K562 (cell line): ENCODE results near the gene PSRC1. TPM values are rescaled to one million over a fixed set of nuclear protein-coding genes. Genes with fewer than 3 reads are reported as not detected.

Source experiments
- ATAC-seq: fragments of 200-7000 bp; cut with Tn5 transposase; 3 replicates; pipeline ENCODE4 v1.9.1; 2020; ENCODE audit warnings: moderate library complexity
- BruUV-seq: library from RNA; stranded (reverse); fragments of 400-500 nt; replicated peaks from 2 replicates; lab custom pipeline; 2021; lab: Mats Ljungman, UMichigan
- CTCF ChIA-PET: fragments of 300-600 bp; formaldehyde crosslinking; extraction: SDS; loops from one replicate; lab custom pipeline; 2021; ENCODE audit warnings: low intra/inter-chr PET ratio; lab: Yijun Ruan, JAX
- POLR2A ChIA-PET: fragments of 300-600, 350-650 bp; sonication (Branson Sonifier 250); formaldehyde crosslinking; extraction: SDS; loops from one replicate; lab custom pipeline; 2021; ENCODE audit warnings: antibody characterized with exemption, inconsistent platforms; lab: Yijun Ruan, JAX
- DNase-seq, 4 experiments: peaks; one replicate each; pipeline versions ENCODE4 v3.0.0 to v3.0.0-alpha.2; 2011 to 2018; ENCODE audit warnings: low spot score in 3 of 4, mixed read lengths in 3 of 4; ENCODE audit errors: extremely low read depth in 1 of 4
- FAIRE-seq: peaks from 2 replicates; lab custom pipeline; 2011; peaks lifted over from hg19 to GRCh38; lab: Jason Lieb, UNC
- H2AFZ ChIP-seq: 2 replicates; pipeline ENCODE4 v1.6.0; 2011; ENCODE audit warnings: low read depth, low read length, control low read depth, inconsistent platforms
- H3K27ac ChIP-seq: fragments of 200-600 bp; 3 replicates; pipeline ENCODE4 v1.8.0; 2011; ENCODE audit warnings: low read depth, mild to moderate bottlenecking, control low read depth, inconsistent platforms, low read length, moderate library complexity, mixed read lengths; ENCODE audit errors: extremely low read depth
- H3K27me3 ChIP-seq, 2 experiments: fragments of 300-600 bp in 1 of 2; 2 replicates in 1 of 2; 3 replicates in 1 of 2; pipeline versions ENCODE4 v1.6.0 to v1.8.0; 2011; ENCODE audit warnings: inconsistent platforms in 2 of 2, low read length in 2 of 2, mild to moderate bottlenecking in 1 of 2, mixed read lengths in 1 of 2, moderate library complexity in 1 of 2; ENCODE audit not compliant: control insufficient read depth in 2 of 2, insufficient read depth in 2 of 2
- H3K36me3 ChIP-seq: fragments of 300-600 bp; 3 replicates; pipeline ENCODE4 v1.8.0; 2011; ENCODE audit warnings: mild to moderate bottlenecking, low read length, inconsistent platforms; ENCODE audit not compliant: control insufficient read depth, insufficient read depth
- H3K4me1 ChIP-seq, 2 experiments: fragments of 200-600 bp in 1 of 2; replicated peaks in 1 of 2; 2 replicates in 1 of 2; 3 replicates in 1 of 2; pipeline versions ENCODE4 v1.5.1 to v1.8.0; 2011; ENCODE audit warnings: inconsistent platforms in 2 of 2, low read length in 2 of 2, mild to moderate bottlenecking in 1 of 2, mixed read lengths in 1 of 2, moderate library complexity in 1 of 2; ENCODE audit not compliant: control insufficient read depth in 2 of 2, insufficient read depth in 2 of 2
- H3K4me2 ChIP-seq: 2 replicates; pipeline ENCODE4 v1.6.1; 2011; ENCODE audit warnings: low read length, control low read depth, inconsistent platforms, mixed read lengths; ENCODE audit not compliant: insufficient read depth
- H3K4me3 ChIP-seq: fragments of 200-600 bp; sonication (generic), shearing (Covaris generic); 2 replicates; pipeline ENCODE4 v1.5.1; 2016; ENCODE audit warnings: control low read depth, inconsistent platforms
- H3K79me2 ChIP-seq: fragments of 200-600 bp; 3 replicates; pipeline ENCODE4 v1.8.0; 2011; ENCODE audit warnings: low read length, inconsistent platforms; ENCODE audit not compliant: control insufficient read depth, insufficient read depth
- H3K9ac ChIP-seq, 2 experiments: 2 replicates each; pipeline versions ENCODE4 v1.6.0 to v1.6.1; 2011; ENCODE audit warnings: low read depth in 2 of 2, low read length in 2 of 2, control low read depth in 1 of 2, inconsistent platforms in 1 of 2, mild to moderate bottlenecking in 1 of 2, mixed read lengths in 1 of 2; ENCODE audit not compliant: insufficient read depth in 1 of 2
- H3K9me1 ChIP-seq: one replicate; pipeline ENCODE4 v1.6.0; 2011; ENCODE audit warnings: inconsistent platforms, mild to moderate bottlenecking, low read length, moderate library complexity; ENCODE audit not compliant: control insufficient read depth, insufficient read depth
- H3K9me3 ChIP-seq: replicated peaks from 2 replicates; pipeline ENCODE4 v1.5.1; 2011; ENCODE audit warnings: low read depth, low read length, inconsistent platforms; ENCODE audit not compliant: control insufficient read depth, insufficient read depth
- H4K20me1 ChIP-seq: replicated peaks from 2 replicates; pipeline ENCODE4 v1.6.1; 2011; ENCODE audit warnings: low read length, inconsistent platforms, mixed read lengths; ENCODE audit not compliant: control insufficient read depth, insufficient read depth
- C11orf30 ChIP-seq: fragments of 450-650 bp; IDR thresholded peaks from 2 replicates; pipeline ENCODE4 v1.6.1; 2016; ENCODE audit warnings: low read depth, mild to moderate bottlenecking
- ESRRA ChIP-seq: fragments of 450-650 bp; IDR thresholded peaks from 2 replicates; pipeline ENCODE4 v1.6.1; 2014; ENCODE audit warnings: low read depth, mild to moderate bottlenecking, moderate library complexity, borderline replicate concordance
- HNRNPLL ChIP-seq: fragments of 200-400 bp; formaldehyde crosslinking; IDR thresholded peaks from 2 replicates; pipeline ENCODE4 v1.6.1; 2017; ENCODE audit warnings: low read length, low read depth, mild to moderate bottlenecking; ENCODE audit not compliant: poor library complexity, severe bottlenecking
- HNRNPUL1 ChIP-seq: fragments of 200-400 bp; formaldehyde crosslinking; IDR thresholded peaks from 2 replicates; pipeline ENCODE4 v1.6.1; 2017; ENCODE audit warnings: low read length
- IFI16 ChIP-seq: fragments of 250-450 bp; sonication (Bioruptor Pico); IDR thresholded peaks from 2 replicates; pipeline ENCODE4 v2.1.2; 2022; ENCODE audit warnings: mild to moderate bottlenecking, inconsistent platforms
- PHB2 ChIP-seq: fragments of 450-650 bp; IDR thresholded peaks from 2 replicates; pipeline ENCODE4 v1.6.1; 2017; ENCODE audit warnings: low read depth
- PTTG1 ChIP-seq: fragments of 450-650 bp; IDR thresholded peaks from 2 replicates; pipeline ENCODE4 v1.6.1; 2016; ENCODE audit warnings: low read depth, mild to moderate bottlenecking, missing genetic modification characterization, missing compliant biosample characterization
- SAFB ChIP-seq: fragments of 200-400 bp; formaldehyde crosslinking; IDR thresholded peaks from 2 replicates; pipeline ENCODE4 v1.6.1; 2017; ENCODE audit warnings: low read depth, low read length, borderline replicate concordance
- SREBF2 ChIP-seq: sonication (generic); formaldehyde crosslinking; IDR thresholded peaks from 2 replicates; pipeline ENCODE4 v1.4.0; 2020; ENCODE audit warnings: mild to moderate bottlenecking, missing genetic modification reagents
- ZBED1 ChIP-seq: IDR thresholded peaks from 2 replicates; pipeline ENCODE4 v1.6.1; 2014
- ZNF589 ChIP-seq: fragments of 200-800 bp; sonication (Bioruptor generic); IDR thresholded peaks from 2 replicates; pipeline ENCODE4 v1.6.1; 2016; ENCODE audit warnings: low read depth, missing genetic modification characterization, missing compliant biosample characterization
- ZNF766 ChIP-seq: fragments of 200-800 bp; sonication (Bioruptor generic); conservative IDR thresholded peaks from 2 replicates; pipeline ENCODE4 v1.6.1; 2016; ENCODE audit warnings: missing genetic modification characterization, missing compliant biosample characterization
- WGBS: fragments of 100-300 bp; shearing (Covaris generic); methylation state at CpG from one replicate; pipeline ENCODE4 v1.1.6; 2016; ENCODE audit warnings: low coverage, mixed read lengths; ENCODE audit not compliant: insufficient coverage; ENCODE audit errors: missing lambda C conversion rate; 5-methylcytosine and 5-hydroxymethylcytosine counted together
- in situ Hi-C: fragments of 300-500 bp; cut with MboI; formaldehyde crosslinking; loops from 4 replicates; pipeline ENCODE4 v1.15.0; 2018; ENCODE audit warnings: inconsistent platforms, mixed read lengths
- intact Hi-C: fragments of 100-400 bp; cut with micrococcal nuclease; formaldehyde crosslinking; loops from 2 replicates; pipeline ENCODE4 v1.14.2; 2022
- polyA plus RNA-seq, 8 experiments: library from polyadenylated mRNA; depleted of rRNA in 4 of 8; stranded (reverse) in 5 of 8; unstranded in 3 of 8; fragments of >200 nt; fragmentation: Nextera tagmentation in 2 of 8; fragmentation: Illumina TruSeq in 1 of 8; extraction: Ambion mirVana in 2 of 8; extraction: Trizol in 1 of 8; gene quantifications; 2 replicates each; pipeline versions ENCODE4 v1.2.1 to v1.2.3, GENCODE V29; 2011 to 2014; ENCODE audit warnings: inconsistent platforms in 1 of 8, missing spikeins in 1 of 8
- total RNA-seq, 7 experiments: library from RNA; depleted of rRNA in 6 of 7; stranded (reverse); fragments of >200 nt in 6 of 7; fragmentation: Illumina TruSeq in 2 of 7; extraction: Trizol in 2 of 7; gene quantifications; 2 replicates each; pipeline versions ENCODE4 v1.2.1 to v1.2.3, GENCODE V29; 2011 to 2021; ENCODE audit warnings: low replicate concordance in 1 of 7
- TF ChIP-seq, protein P1 (sequence below): fragments of 250-450 bp; sonication (Bioruptor Pico); IDR thresholded peaks from 2 replicates; pipeline ENCODE4 v1.8.0; 2021; ENCODE audit warnings: moderate library complexity, mild to moderate bottlenecking, inconsistent platforms
- TF ChIP-seq, protein P2 (sequence below): sonication (generic); formaldehyde crosslinking; IDR thresholded peaks from 2 replicates; pipeline ENCODE4 v1.8.0; 2022; ENCODE audit warnings: missing genetic modification reagents, mild to moderate bottlenecking, moderate library complexity, borderline replicate concordance
- TF ChIP-seq, protein P3 (sequence below), 2 experiments: IDR thresholded peaks; 2 replicates each; pipeline ENCODE4 v1.6.1; 2011; ENCODE audit warnings: borderline replicate concordance in 1 of 2, control low read depth in 1 of 2, low read depth in 1 of 2, low read length in 1 of 2, mild to moderate bottlenecking in 1 of 2, mixed read lengths in 1 of 2, moderate library complexity in 1 of 2; ENCODE audit not compliant: insufficient read depth in 1 of 2, insufficient read length in 1 of 2, poor library complexity in 1 of 2, severe bottlenecking in 1 of 2; ENCODE audit errors: extremely low read depth in 1 of 2

The PSRC1 gene
- total and polyA plus RNA-seq, 9 of the 15 experiments (the other 6 are each of a cell fraction or from before 2014, with no cell fraction given), result 6.5 to 65.2 (median 39.3) TPM

DNA sequence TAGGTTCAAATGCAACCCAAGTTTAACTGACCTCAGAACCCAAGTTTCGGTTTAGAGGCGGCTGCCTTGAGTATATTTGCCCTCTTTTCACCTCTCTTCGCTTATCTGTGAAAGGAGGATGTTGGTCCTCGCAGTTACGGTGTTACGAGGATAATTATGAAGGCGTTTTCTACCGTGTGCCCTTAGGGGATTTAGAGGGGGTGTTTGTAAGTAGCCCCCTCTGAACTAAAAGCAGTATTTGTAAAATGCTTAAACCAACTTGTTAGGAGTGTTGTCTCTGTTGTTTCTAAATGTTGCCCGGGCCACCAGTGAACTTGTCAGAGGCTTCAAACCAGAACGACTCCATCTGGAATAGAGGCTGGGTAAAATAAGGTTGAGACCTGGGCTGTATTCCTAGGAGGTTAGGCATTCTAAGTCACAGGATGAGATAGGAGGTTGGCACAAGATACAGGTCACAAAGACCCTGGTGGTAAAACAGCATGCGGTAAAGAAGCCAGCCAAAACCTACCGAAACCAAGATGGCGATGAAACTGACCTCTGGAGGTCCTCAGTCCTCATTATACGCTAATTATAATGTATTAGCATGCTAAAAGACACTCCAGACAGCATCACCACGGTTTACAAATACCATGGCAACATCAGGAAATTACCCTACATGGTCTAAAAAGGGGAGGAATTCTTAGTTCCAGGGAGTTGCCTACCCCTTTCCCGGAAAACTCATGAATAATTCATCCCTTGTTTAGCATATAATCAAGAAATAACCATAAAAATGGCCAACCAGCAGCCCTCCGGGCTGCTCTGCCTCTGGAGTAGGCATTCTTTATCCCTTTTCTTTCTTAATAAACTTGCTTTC, 1.0 kb upstream of the PSRC1 start (continued):
- TF ChIP-seq ZNF589 (CRISPR knock-in tag), result peak; percentile 70; the same call in 1 of the 2 replicates
- no peak for TF ChIP-seq HNRNPUL1

DNA sequence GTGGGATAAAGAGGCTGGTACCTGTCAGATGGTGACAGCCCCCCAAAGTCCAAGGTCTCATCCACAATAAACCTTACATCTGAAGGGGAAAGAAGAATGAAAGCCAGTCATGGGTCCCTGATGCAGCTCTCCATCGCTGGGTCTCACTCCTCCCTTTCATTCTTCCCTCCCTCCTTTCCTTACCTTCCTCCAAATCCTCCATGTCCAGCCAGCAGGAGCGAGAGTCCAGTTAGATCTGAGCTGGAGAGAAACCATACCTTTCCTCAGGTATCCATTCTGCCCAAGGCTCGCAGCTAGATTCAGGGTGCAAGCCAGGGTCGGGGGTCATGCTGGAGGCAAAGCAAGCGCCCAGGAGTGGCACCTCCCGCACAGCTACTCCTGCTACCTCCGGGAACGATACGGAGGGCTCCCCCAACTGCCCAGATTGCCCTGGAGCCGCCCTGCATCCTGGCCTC, 421 bp downstream of the PSRC1 start:
- no peak for FAIRE-seq
- peaks cover 36 to 42% of the 10 kb centered on the region in 2 experiments for H3K4me1 ChIP-seq
- POLR2A ChIA-PET, result interaction anchor here (0.6 to 1.9 kb wide), 19 partner anchors 11 to 250 kb away, joined by 3 to 16 read pairs (median 3); partner anchors contain the start of gene SORT1
- peak overlapping the region; percentile 97 for H3K27ac ChIP-seq
- DNase-seq, result no peak
- peak overlapping the region; percentile 68 for H3K4me3 ChIP-seq
- H3K4me2 ChIP-seq, result peak overlapping the region; percentile 99
- H2AFZ ChIP-seq, result peak overlapping the region; percentile 95
- no peaks in the 10 kb centered on the region for H3K9me3 ChIP-seq
- intact Hi-C loops (loop anchor here (2.0 kb wide), 1 partner anchor 116 kb away; no protein-coding TSS in a partner anchor), in situ Hi-C loops (no loop called here)
- 8% methylated on average over 10 of the region's 10 CpGs for WGBS
- peak overlapping the region; percentile 90 to 94 for H3K9ac ChIP-seq
- CTCF ChIA-PET, result interaction anchor here (0.9 kb wide), 1 partner anchor 117 kb away, joined by 6 read pairs; no protein-coding TSS in a partner anchor
- no peak for ATAC-seq
- no peaks in the 10 kb centered on the region for H3K27me3 ChIP-seq
- peaks cover 36% of the 10 kb centered on the region; the same call in 2 of the 3 replicates for H3K36me3 ChIP-seq
- no peaks in the 10 kb centered on the region for H3K9me1 ChIP-seq
- BruUV-seq, result TSS peak; percentile 50
- peaks cover 3% of the 10 kb centered on the region; the same call in 1 of the 2 replicates for H4K20me1 ChIP-seq
- peaks cover 28% of the 10 kb centered on the region for H3K79me2 ChIP-seq
- TF ChIP-seq, protein P1, sequence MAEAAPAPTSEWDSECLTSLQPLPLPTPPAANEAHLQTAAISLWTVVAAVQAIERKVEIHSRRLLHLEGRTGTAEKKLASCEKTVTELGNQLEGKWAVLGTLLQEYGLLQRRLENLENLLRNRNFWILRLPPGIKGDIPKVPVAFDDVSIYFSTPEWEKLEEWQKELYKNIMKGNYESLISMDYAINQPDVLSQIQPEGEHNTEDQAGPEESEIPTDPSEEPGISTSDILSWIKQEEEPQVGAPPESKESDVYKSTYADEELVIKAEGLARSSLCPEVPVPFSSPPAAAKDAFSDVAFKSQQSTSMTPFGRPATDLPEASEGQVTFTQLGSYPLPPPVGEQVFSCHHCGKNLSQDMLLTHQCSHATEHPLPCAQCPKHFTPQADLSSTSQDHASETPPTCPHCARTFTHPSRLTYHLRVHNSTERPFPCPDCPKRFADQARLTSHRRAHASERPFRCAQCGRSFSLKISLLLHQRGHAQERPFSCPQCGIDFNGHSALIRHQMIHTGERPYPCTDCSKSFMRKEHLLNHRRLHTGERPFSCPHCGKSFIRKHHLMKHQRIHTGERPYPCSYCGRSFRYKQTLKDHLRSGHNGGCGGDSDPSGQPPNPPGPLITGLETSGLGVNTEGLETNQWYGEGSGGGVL (CRISPR knock-in tag), result no peak
- TF ChIP-seq HNRNPLL (no peak), PTTG1 (tag) (no peak), ZNF766 (CRISPR knock-in tag) (0 out of 2 replicates have a peak, but pooled peaks have one; percentile 2), SAFB (no peak), PHB2 (no peak), ESRRA (0 out of 2 replicates have a peak, but pooled peaks have one; percentile 7), IFI16 (CRISPR knock-in tag) (no peak), C11orf30 (no peak), SREBF2 (0 out of 2 replicates have a peak, but pooled peaks have one; percentile 88), ZBED1 (no peak)
- TF ChIP-seq, protein P2, sequence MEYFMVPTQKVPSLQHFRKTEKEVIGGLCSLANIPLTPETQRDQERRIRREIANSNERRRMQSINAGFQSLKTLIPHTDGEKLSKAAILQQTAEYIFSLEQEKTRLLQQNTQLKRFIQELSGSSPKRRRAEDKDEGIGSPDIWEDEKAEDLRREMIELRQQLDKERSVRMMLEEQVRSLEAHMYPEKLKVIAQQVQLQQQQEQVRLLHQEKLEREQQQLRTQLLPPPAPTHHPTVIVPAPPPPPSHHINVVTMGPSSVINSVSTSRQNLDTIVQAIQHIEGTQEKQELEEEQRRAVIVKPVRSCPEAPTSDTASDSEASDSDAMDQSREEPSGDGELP (CRISPR knock-in tag), result no peak
- TF ChIP-seq, protein P3, sequence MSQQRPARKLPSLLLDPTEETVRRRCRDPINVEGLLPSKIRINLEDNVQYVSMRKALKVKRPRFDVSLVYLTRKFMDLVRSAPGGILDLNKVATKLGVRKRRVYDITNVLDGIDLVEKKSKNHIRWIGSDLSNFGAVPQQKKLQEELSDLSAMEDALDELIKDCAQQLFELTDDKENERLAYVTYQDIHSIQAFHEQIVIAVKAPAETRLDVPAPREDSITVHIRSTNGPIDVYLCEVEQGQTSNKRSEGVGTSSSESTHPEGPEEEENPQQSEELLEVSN (IDR thresholded peaks at IDR 0.05; ENCODE audit: borderline replicate concordance in 1 of 2, extremely low read depth in 1 of 2, insufficient read depth in 1 of 2, insufficient read length in 1 of 2, low read depth in 1 of 2, low read length in 1 of 2, poor library complexity in 1 of 2, severe bottlenecking in 1 of 2), result no peak
